Measurements from ENCODE around the gene SEPSECS. TPM values are rescaled to one million over a fixed set of nuclear protein-coding genes. Genes with fewer than 3 reads are reported as not detected.

Gene SEPSECS
- total RNA-seq, 1 experiment from 2014 or later = 4.2 TPM

DNA sequence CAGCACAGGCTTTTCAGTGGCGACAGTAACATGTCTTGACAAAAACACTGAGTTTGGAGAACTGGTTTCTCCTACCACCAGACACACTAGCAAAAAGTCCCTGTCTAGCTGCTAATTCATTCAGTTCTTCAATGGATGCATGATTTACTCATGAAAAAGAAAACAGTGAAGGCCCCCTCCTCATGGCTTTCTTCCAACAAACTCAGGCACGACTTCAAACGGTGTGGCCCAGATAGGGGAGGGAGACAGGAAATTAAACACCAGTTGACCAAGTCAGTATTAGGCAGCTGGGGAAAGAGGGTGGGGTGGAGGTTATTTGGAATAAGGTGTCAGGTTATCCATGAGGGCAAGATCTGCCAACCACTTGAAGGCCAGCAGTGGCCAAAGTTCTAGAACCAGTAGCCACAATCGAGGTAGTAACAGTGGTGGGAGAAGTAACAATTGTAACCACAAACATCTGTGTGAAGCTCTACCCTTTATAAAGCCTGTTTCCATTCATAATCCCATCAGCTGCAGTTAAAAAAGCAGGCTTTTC, 60.2 kb downstream of the SEPSECS start:
- H3K4me3 Mint-ChIP-seq = no peak overlapping the region
- peaks cover 8% of the 10 kb centered on the region for H3K9me3 ChIP-seq (ENCODE audit: control insufficient read depth, low read depth, low read length)
- no peak overlapping the region for H3K56ac ChIP-seq (ENCODE audit: insufficient read length, low read depth, low read length)
- no peak overlapping the region for H3K9ac ChIP-seq (ENCODE audit: extremely low read depth, insufficient read length, low read length)
- no peak overlapping the region for H4K5ac ChIP-seq (ENCODE audit: insufficient read length, low read depth, low read length)
- H4K20me1 ChIP-seq (ENCODE audit: control insufficient read depth, insufficient read depth, insufficient read length) = no peaks in the 10 kb centered on the region
- H3K4me2 ChIP-seq (ENCODE audit: insufficient read depth, insufficient read length, low read length) = no peak overlapping the region
- no peak overlapping the region for H4K8ac ChIP-seq (replicated peaks; ENCODE audit: insufficient read length, low read depth, low read length)
- no peak overlapping the region for H3K18ac ChIP-seq (ENCODE audit: insufficient read length, low read depth, low read length)
- H2BK12ac ChIP-seq (ENCODE audit: insufficient read length, low read depth, low read length) = no peak overlapping the region
- no peaks in the 10 kb centered on the region for H3K4me1 ChIP-seq (ENCODE audit: insufficient read depth, low read length)
- H3K27ac ChIP-seq (ENCODE audit: insufficient read length, low read depth, low read length) = no peak overlapping the region
- no peak overlapping the region for H2BK20ac ChIP-seq (ENCODE audit: low read depth, low read length, poor library complexity, severe bottlenecking)
- H3K4ac ChIP-seq (ENCODE audit: low read depth, low read length) = no peak overlapping the region
- H2AFZ ChIP-seq (ENCODE audit: low read length) = no peak overlapping the region
- H2AK5ac ChIP-seq (ENCODE audit: insufficient read length, low read length) = no peak overlapping the region
- H2BK5ac ChIP-seq (ENCODE audit: insufficient read length, low read length) = no peak overlapping the region
- H3T11ph ChIP-seq (ENCODE audit: low read length) = no peak overlapping the region
- no peaks in the 10 kb centered on the region for H3K27me3 ChIP-seq (ENCODE audit: insufficient read depth, low read length)
- no peak overlapping the region for H2BK120ac ChIP-seq (ENCODE audit: low read depth, low read length, poor library complexity, severe bottlenecking)
- WGBS (ENCODE audit: extremely low coverage, insufficient read length, low lambda C conversion rate) = no CpG with 5 or more reads among the region's 4 CpGs
- 0 out of 7 replicates have a peak overlapping the region, but pooled peaks of 1 of the 3 experiments have one; percentile 13 for H3K27ac Mint-ChIP-seq
- peaks cover 0 to 3% (median 0%) of the 10 kb centered on the region in 3 experiments; a peak in 2 of 7 replicates for H3K36me3 Mint-ChIP-seq (ENCODE audit: insufficient read depth in 1 of 3, low read depth in 3 of 3)
- H2BK15ac ChIP-seq (ENCODE audit: low read depth, low read length) = no peak overlapping the region
- no peaks in the 10 kb centered on the region for H3K79me1 ChIP-seq (ENCODE audit: insufficient read depth, low read depth, low read length, poor library complexity, severe bottlenecking)
- no peak overlapping the region for H4K91ac ChIP-seq (ENCODE audit: insufficient read length, low read depth, low read length)
- peaks cover 2% of the 10 kb centered on the region for H3K27me3 Mint-ChIP-seq (ENCODE audit: low read depth)
- H3K23ac ChIP-seq (ENCODE audit: insufficient read length, low read depth, low read length) = no peak overlapping the region
- H3K9me3 Mint-ChIP-seq = peaks cover 3 to 5% of the 10 kb centered on the region in 2 experiments; a peak in 4 of 5 replicates
- no peaks in the 10 kb centered on the region for H3K79me2 ChIP-seq (ENCODE audit: insufficient read depth, low read length)
- no peak for TF ChIP-seq CTCF (conservative IDR thresholded peaks at IDR 0.05)
- H3K14ac ChIP-seq (ENCODE audit: insufficient read depth, low read length) = no peak overlapping the region
- H3K23me2 ChIP-seq (ENCODE audit: insufficient read length, low read depth, low read length, poor library complexity, severe bottlenecking) = no peaks in the 10 kb centered on the region
- H3K4me1 Mint-ChIP-seq = peaks cover 0 to 8% of the 10 kb centered on the region in 2 experiments; a peak in 1 of 4 replicates
- no peak for DNase-seq
